Left ventricle myocardium superior (tissue), 1 donor: ENCODE results near the gene ALDH3B2. TPM values are rescaled to one million over a fixed set of nuclear protein-coding genes. Genes with fewer than 3 reads are reported as not detected.
"Not testable (repeated sequence)": the region's sequence is repeated elsewhere in the genome, so short reads cannot be mapped to it uniquely, and the experiment has no call there.

ENCODE experiments used
- ATAC-seq: fragments of 200-7000 bp; cut with Tn5 transposase; one replicate; pipeline ENCODE4 v1.9.1; 2020; ENCODE audit warnings: mild to moderate bottlenecking, moderate library complexity
- DNase-seq: peaks from one replicate; pipeline ENCODE4 v3.0.0-alpha.2; 2020
- intact Hi-C: fragments of 100-400 bp; cut with micrococcal nuclease; formaldehyde crosslinking; loops from one replicate; pipeline ENCODE4 v1.11.0; 2022
- total RNA-seq: library from RNA; stranded (reverse); fragmentation: NEBNext Ultra II Directional; extraction: Animal tissue kit (Norgen Biotek cat#: 25700); gene quantifications from one replicate; pipeline ENCODE4 v1.2.1, GENCODE V29; 2021
- donor health status: DM: no; HTN: yes; CAD: no; lungs with severe emphysema.

ALDH3B2 gene
- total RNA-seq, 1 donor from 2014 or later: not detected

DNA sequence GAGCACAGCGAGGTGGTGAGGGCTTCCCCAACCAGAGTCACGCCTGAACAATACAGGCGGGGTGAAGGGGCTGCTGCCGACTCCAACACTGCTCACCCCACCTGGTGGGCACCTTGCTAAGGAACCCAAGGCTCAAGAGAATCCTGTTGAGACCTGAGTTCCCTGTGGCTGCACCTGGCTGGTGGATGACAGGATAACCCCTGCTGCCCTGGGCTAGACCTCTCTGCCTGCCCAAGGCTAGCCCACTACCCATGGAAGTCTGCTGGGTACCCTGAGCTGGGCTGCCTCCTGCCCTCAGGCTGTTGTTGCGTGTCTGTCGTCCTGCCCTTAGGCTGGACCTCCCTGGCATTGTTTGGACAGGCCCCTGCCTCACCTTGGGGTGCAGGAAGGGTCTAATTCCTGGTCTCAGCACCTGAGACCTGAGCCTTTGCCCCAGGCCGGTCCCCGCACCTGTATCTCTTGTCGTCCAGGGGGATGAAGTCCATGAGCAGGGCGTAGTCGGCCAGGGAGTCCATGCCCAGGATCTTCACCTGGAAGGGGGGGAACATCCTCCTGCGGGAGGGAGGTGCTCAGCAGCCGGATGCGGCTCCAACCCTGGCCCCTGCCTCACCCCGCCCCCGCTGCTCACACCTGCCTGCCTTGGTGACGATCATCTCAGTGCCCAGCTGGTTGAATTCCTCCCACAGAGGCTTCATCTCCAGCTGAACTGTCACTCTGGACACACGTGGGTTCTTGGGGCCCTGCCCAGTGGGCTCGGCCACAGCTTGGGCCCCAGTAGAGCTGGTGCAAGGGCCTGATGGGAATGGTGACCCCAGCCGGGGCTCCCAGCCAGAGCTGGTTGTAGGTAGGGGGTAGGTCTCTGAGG, 39.8 kb downstream of the ALDH3B2 start:
- intact Hi-C loops: no loop called here
- ATAC-seq: no peak
- DNase-seq: no peak

DNA sequence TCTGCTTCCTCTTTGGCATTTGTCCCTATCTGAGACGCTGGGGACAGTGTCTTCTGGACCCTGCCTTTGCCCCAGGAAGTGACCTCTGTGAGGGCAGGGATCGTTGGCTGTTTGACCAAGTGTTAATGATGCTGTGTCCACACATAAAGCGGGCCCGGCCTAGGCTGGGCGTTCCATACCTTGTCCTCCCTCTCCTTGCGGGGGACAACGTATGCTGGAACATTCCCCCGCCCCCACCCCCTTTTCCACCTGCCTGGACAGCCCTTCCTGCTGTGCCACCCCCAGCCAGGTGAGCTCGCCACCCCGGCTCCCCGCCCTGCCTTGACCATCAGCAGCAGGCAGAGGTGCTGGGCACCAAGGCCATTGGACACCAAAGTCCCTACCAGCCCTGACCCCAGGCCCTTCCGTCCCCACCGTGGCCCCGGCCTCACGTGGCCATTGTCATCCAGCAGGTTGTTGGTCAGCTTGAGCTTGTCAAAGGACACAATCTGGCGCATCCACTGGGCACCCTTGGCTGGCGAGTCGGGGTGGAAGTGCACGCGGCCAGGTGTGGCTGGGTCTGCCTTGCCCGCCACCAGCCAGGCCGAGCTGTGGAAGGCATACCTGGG, 40.6 kb downstream of the ALDH3B2 start:
- ATAC-seq (no peak), DNase-seq (peak; percentile 19)
- intact Hi-C loops: no loop called here

DNA sequence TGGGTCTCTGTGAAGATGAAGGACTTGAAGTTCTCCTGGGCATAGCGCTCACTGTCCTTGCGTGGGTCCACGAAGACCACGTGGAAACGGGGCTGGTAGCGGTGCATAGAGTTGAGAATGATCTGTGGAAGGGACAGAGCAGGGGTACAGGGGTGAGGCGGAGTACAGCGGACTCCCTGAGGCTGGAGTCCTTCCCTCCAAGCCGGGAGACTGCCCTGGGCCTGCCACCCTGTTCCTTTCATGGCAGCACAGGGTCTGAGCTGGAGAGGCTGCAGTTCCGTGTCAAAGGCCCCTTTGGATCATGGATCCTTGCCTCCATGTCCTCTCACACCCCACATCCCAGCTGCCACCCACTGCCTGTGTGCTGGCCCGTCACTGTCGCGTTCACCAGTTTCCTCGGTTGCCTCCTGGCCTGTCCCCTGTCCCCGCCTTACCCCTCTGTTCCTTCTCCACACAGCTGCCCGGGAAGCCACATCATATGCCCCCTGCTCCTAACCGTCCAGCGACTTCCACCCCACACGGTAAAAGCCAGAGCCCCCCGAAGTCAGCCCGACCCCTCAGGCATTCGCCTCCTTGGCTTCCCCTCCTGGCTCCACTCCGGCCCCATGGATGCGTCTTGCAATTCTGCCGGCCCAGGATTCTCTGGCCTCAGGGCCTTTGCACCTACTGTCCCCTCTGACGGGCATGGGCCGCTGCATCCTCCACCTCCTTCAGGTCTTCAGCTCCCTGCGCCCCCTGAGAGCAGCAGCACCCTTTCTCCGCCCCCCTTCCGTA, 41.3 kb downstream of the ALDH3B2 start:
- intact Hi-C loops: no loop called here
- ATAC-seq: no peak
- no peak for DNase-seq

DNA sequence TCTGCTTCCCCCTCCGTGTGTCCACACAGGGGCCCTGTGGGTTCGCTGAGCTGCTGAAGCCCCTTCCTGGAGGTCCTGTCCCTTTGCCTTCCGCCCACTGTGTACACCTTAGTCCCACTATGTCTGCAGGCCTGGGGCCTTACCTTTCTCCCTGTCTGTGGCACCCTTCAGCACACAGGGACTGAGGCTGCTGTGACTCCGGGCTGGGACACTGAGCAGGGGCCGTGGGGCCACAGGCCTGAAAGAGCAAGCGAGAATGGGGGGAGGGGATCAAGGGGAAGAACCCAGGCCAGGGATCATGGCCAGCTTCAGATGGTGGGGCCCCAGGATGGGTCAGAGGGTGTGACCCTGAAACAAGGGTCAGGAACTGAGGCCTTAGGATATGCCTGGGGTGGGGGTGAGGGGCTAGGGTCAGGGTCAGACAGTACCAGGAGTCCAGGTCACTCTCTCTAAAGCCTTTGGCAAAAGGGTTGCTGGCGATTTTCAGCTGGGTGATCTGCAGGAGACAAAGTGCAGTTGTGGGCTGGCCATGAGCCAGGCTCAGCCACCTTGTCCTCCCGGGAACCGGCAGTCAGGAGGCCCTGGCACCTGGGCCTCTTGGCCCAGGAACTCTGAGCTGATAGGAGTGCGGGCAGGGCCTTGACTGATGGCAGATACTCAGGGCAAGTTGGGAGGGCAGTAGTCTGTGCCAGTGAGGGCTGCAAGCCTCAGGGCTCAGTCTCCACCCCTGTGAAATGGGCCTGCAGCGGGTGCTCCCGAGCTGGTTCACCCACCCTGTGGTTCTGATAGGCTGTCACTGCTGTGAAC, 42.0 kb downstream of the ALDH3B2 start:
- peak; percentile 14 for ATAC-seq
- intact Hi-C loops: no loop called here
- DNase-seq: peak; percentile 89

DNA sequence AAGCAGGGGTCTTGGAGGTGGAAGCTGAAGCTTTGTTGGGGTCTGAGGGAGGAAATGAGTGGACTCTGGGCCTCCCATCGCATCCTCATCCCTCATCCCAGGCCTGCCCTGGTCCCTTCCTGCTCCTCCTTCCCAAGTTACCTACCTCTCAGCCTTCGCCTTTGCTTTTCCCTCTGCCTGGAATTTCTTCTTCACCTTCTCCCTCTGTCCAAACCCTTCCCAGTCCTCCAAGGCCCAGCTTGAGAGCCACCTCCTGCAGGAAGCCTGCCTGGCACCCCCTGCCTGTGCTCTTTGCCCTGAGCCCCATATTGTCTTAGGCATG, 42.6 kb downstream of the ALDH3B2 start:
- ATAC-seq: no peak
- intact Hi-C loops: no loop called here

DNA sequence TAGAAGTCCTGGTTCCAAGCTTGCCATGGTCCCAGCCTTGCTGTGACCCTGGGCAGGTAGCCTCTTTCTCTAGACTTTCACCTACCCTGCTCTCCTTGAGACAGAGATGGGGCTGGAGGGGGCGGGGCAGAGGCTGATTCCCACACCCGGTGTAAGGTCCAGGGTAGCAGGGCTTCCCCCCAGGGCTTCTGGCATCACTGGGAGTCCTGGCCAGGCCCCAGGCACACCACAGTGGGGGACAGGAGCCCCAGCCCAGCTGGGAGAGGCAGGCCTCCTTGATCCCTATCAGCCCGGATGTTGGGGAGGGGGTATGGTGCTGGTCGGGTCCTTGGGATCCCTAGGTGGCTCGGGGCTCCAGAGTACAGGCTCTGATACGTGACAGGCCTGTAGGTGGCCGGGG, 43.0 kb downstream of the ALDH3B2 start:
- DNase-seq: no peak
- intact Hi-C loops: no loop called here
- ATAC-seq: no peak

More for the DNA sequence above, 42.6 kb downstream of the ALDH3B2 start:
- no peak for DNase-seq

DNA sequence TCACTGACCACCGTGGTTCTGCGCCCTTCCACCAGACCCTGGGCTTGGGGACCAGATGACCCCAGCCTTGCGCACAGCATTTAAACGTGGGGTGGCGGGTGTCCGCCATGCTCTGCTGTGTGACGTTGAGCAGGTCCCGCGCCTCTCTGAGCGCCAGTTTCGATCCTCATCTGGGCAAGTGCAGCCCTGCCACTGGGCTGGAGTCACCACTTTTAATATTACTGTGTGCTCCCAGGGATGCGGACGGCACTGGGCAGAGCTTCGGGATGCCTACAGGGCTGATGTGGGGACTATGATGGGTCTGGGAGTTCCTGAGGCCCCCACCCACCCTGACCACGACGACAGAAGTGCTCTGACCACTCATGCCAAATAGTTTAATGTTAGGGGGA, 43.5 kb downstream of the ALDH3B2 start:
- intact Hi-C loops: no loop called here
- ATAC-seq (no peak), DNase-seq (peak; percentile 53)

DNA sequence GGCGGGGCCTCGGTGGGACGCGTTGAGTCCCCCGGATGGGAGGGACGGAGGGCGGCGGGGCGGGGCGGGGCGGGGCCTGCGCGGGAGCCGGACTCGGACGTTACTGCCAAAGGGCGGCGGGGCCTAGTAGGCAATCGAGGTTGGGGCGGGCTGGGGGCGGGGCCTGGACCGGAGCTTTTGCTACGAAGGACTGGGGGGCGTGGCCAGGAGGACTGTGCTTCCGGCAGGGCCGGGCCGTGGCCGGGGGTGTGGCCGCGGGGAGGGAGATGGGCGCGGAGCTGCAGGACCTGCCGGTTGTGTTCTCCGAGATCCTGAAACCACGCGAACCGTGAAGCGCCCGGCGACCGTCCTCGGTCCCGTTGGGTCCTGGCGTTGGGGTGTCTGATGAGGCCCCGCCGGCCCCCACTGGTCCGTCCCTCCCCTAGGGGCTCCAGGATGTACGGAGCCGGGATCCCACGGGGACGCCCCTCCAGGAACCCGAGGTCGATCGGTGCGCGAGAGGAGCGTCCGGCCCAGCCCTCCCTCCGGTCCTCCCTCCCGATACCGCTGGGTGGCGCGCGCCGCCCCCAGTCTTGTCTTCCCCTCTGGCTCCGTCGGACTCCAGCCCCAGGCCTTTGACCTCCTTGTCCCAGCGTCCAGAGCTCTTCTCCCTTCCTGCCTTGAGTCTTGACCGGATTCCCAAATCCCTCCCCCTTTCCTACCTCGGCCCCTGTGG, 44.0 kb downstream of the ALDH3B2 start:
- intact Hi-C loops: no loop called here
- DNase-seq: peak; percentile 99
- peak; percentile 87 for ATAC-seq

DNA sequence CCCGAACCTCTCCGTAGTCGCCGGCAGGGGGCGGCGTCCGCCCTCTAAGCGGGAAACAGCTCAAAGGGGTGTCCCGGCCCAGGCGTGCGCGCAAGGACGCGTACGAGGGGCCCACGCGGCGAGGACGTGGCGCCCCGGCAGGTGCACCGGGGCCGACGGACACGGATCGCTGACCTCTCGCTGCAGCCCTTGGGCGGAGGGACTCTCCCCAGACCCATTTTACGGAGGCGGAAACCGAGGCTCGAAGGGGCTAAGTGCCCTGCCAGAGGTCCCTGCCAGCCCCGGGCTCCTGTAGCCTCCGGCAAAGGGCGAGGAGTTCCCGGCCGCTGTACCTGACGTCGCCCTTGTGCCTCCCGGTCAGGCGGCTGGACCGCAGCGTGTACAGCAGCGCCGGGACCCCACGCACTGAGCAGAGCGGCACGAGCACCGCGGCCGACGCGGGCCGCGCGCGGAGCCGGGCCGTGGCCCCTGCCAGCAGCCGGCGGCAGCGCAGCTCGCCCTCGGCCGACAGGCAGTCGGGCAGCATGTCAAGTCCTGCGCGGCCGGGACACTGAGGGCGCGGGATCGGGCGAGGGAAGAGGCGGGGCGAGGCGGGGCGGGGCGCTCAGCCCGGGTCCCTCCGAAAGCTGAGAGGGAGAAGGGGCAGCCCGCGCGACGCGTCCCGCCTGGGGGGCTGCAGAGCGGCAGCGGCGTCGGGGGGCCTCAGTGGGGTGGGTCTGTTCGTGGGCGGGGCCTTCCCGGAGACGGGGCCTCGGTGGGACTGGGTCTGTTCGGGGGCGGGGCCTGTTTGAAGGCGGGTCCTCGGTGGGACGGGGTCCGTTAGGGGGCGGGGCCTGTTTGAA, 44.8 kb downstream of the ALDH3B2 start, which contains the start of gene NUDT8:
TSS of gene NUDT8 (minus strand) at position 552 of the 842 bp plus-strand sequence. CDS start at position 526, 26 bp downstream.
- peak; percentile 94 for DNase-seq
- intact Hi-C loops: no loop called here
- ATAC-seq: peak; percentile 74

DNA sequence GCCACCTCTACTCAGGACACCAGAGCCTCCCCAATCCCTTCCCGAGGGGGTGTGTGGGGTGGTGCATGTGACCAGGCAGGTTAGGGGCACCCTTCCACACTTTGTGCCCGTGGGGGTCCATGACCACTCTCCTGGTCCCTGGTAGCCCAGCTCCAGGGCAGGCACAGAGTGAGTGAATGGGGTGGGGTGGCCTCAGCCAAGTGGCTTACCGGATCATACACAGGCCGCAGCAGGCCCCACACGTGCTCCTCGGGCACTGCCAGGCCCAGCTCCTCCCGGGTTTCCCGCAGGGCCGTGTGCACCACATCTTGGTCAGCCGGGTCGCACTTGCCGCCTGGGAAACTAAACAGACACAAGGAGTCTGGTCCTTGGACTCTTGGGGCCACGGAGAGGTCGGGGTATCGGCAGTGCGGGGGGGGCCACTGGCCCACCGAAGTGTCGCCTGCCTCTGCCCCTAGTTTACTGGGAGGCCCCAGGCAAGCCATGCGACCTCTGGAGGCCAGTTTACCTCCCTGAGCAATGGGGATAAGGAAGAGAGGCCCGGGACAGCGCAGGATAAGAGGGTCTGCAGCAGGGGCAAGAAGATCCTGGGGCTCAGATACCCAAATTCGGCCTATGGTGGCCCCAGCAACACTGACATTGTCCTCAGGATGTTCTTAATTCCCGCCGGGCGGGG, 45.6 kb downstream of the ALDH3B2 start:
- intact Hi-C loops: no loop called here
- ATAC-seq (no peak), DNase-seq (peak; percentile 54)

DNA sequence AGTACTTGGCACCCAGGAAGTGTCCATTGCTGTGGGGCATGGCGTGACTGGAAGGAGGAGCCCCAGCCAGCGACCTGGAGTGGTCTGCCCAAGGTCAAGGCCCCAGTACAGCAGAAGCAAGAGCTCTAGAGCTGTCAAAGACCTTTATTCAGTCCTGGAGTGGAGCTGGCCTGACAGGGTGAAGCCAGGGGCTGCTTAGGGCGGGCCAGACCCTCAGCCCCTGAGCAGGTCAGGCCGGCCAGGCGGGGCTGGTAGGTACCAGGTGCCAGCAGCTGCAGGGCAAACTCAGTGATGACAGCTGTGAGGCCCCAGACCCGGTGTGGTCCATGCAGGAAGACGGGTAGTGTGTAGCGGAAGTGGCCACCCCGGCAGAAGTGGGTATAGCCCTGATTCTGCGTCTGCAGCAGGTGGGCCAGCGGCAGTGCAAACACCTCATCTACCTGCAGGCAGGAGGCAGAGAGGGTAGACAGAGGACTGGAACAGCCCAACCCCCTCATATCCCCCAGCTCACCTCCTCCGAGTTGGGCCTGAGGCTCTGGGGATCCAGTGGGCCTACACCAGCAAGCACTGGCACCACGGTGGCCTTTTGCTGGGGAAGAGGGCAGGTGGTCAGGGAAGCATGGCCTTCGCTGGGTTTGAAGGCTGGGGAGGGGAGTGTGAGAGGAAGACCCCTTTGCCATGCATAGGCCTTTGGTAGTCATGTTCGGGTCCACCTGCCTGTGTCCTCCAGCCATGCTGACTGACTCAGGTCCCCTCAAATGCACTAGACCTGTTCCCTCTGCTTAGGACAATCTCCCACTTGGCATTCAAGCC, 46.4 kb downstream of the ALDH3B2 start:
- ATAC-seq (no peak), DNase-seq (no peak)
- intact Hi-C loops: no loop called here

DNA sequence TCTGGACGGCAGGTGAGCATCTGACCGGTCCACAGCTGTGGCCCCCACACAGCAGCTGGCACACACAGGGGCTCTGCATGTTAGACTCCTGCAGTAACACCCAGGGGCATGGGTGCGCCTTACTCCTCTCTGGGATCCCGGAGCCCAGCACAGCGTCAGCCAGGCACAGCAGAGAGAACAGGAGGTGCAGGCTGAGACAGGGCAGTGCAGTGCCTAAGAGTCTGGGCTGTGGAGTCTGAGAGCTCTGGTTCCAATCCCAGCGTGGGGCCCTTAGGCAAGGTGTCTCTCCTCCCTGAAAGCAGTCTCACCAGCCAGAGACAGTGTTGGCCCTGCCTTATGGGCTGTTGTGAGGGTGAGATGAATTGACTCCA, 47.0 kb downstream of the ALDH3B2 start:
- intact Hi-C loops: no loop called here
- ATAC-seq (no peak), DNase-seq (peak; percentile 29)

DNA sequence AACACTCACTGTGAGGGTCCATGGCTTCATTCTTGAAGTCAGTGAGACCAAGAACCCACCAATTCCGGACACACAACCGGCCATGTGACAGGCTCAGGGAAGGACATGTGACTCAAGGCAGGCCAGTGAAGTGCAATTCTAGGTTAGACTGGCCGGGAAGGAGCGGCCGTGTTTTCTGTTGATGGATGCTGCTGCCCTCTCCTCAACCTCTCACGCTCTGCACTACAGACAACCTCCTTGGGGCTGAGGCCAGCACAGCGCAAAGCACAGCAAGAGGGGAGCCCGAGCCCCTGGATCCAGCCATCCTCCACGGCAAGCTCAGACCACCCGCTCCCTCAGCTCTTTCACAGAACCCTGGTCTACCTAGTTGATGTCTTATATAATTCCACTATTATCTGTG, 47.5 kb downstream of the ALDH3B2 start:
- intact Hi-C loops: no loop called here
- no peak for ATAC-seq
- DNase-seq: peak; percentile 20

DNA sequence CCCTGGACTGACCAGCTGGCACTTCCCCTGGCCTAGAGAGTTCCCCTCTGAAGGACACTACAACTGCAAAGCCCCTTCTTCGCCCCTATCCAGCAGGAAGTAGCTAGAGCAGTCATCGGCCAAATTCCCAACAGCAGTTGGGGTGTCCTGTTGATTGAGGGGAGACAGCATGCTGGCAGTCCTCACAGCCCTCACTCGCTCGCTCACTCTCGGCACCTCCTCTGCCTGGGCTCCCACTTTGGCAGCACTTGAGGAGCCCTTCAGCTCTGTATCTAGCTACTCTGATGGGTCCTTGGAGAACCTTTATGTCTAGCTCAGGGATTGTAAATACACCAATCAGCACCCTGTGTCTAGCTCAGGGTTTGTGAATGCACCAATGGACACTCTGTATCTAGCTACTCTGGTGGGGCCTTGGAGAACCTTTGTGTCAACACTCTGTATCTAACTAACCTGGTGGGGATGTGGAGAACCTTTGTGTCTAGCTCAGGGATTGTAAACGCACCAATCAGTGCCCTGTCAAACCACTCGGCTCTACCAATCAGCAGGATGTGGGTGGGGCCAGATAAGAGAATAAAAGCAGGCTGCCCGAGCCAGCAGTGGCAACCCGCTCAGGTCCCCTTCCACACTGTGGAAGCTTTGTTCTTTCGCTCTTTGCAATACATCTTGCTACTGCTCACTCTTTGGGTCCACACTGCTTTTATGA, 48.1 kb downstream of the ALDH3B2 start:
- intact Hi-C loops, ATAC-seq: not testable (repeated sequence)

DNA sequence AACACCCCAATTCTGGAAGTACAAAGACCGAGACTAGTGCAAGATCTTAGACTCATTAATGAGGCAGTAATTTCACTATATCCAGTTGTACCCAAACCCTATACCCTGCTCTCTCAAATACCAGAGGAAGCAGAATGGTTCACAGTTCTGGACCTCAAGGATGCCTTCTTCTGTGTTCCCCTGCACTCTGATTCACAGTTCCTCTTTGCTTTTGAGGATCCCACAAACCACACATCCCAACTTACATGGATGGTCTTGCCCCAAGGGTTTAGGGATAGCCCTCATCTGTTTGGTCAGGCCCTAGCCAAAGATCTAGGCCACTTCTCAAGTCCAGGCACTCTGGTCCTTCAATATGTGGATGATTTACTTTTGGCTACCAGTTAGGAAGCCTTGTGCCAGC, 50.6 kb downstream of the ALDH3B2 start:
- ATAC-seq, DNase-seq, intact Hi-C loops: not testable (repeated sequence)

More for the DNA sequence above, 48.1 kb downstream of the ALDH3B2 start:
- DNase-seq: not testable (repeated sequence)

DNA sequence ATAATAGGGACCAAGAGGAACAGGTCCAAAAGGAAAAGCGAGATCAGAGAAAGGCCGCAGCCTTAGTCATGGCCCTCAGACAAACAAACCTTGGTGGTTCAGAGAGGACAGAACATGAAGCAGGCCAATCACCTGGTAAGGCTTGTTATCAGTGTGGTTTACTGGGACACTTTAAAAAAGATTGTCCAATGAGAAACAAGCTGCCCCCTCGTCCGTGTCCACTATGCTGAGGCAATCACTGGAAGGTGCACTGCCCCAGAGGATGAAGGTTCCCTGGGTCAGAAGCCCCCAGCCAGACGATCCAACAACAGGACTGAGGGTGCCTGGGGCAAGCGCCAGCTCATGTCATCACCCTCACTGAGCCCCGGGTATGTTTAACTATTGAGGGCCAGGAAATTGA, 51.5 kb downstream of the ALDH3B2 start:
- intact Hi-C loops, ATAC-seq: not testable (repeated sequence)
- DNase-seq: peak; percentile 18
